Esophagus squamous epithelium (tissue), 5 donors: ENCODE results near the gene EDEM3. TPM values are rescaled to one million over a fixed set of nuclear protein-coding genes. Genes with fewer than 3 reads are reported as not detected.

Experiments
- DNase-seq: peaks from one replicate; lab custom pipeline; 2025; lab: John Stamatoyannopoulos, UW
- H3K27ac ChIP-seq, 4 donors: fragments of 200-600 bp; sonication (generic); one replicate each; pipeline ENCODE4 v1.5.1; 2016 to 2019; ENCODE audit warnings: mild to moderate bottlenecking in 1 of 4
- H3K27me3 ChIP-seq, 4 donors: fragments of 200-600 bp; sonication (generic); 1 replicate in 3 of 4; 2 replicates in 1 of 4; pipeline versions ENCODE4 v1.5.1 to v1.6.0; 2017 to 2021; ENCODE audit warnings: antibody characterized with exemption in 1 of 4
- H3K36me3 ChIP-seq, 3 donors: fragments of 200-600 bp; sonication (generic); one replicate each; pipeline ENCODE4 v1.5.1; 2016 to 2019
- H3K4me1 ChIP-seq, 3 donors: fragments of 200-600 bp; sonication (generic); one replicate each; pipeline ENCODE4 v1.5.1; 2017 to 2019
- H3K4me3 ChIP-seq, 4 donors: fragments of 200-600 bp; sonication (generic); 1 replicate in 3 of 4; 2 replicates in 1 of 4; pipeline ENCODE4 v1.5.1; 2016 to 2019; ENCODE audit warnings: mild to moderate bottlenecking in 2 of 4, moderate library complexity in 1 of 4
- H3K9me3 ChIP-seq, 3 donors: fragments of 200-600 bp; sonication (generic); one replicate each; pipeline ENCODE4 v1.5.1; 2016 to 2019
- CTCF ChIP-seq, 6 experiments: fragments of 450-650 bp in 4 of 6; fragments of 200-600 bp in 2 of 6; sonication (generic) in 2 of 6; IDR thresholded peaks; one replicate each; pipeline ENCODE4 v1.5.1; 2016 to 2019; ENCODE audit warnings: antibody characterized with exemption in 6 of 6, mild to moderate bottlenecking in 4 of 6, moderate library complexity in 4 of 6
- POLR2A ChIP-seq, 4 donors: fragments of 450-650 bp; IDR thresholded peaks; one replicate each; pipeline ENCODE4 v1.6.1; 2017; ENCODE audit warnings: antibody characterized with exemption in 4 of 4, mild to moderate bottlenecking in 4 of 4, moderate library complexity in 3 of 4
- WGBS, 2 donors: methylation state at CpG; one replicate each; pipeline ENCODE4 v1.1.5; 2018; 5-methylcytosine and 5-hydroxymethylcytosine counted together
- intact Hi-C: fragments of 100-400 bp; cut with DNase I; formaldehyde crosslinking; loops from one replicate; pipeline ENCODE4 v1.15.0; 2022
- total RNA-seq, 4 donors: library from RNA; depleted of rRNA; stranded (reverse); fragments of >200 nt; gene quantifications; one replicate each; pipeline ENCODE4 v1.1.0, GENCODE V29; 2016
- donor health status: DM: yes; HTN: yes; CAD: no.

The EDEM3 gene
- total RNA-seq, 4 donors from 2014 or later = 13.4 to 22.6 (median 20.9) TPM

GRCh38 chr1:184801503-184801902, 46.8 kb upstream of the EDEM3 start:
- DNase-seq = no peak
- no peaks in the 10 kb centered on the region for H3K27me3 ChIP-seq
- intact Hi-C loops = loop anchor here (10.0 kb wide), 1 partner anchor 863 kb away; no protein-coding TSS in a partner anchor
- H3K27ac ChIP-seq = no peak overlapping the region
- H3K4me3 ChIP-seq = no peak overlapping the region
- peaks cover 0 to 47% (median 15%) of the 10 kb centered on the region in 3 donors for H3K4me1 ChIP-seq
- H3K9me3 ChIP-seq = no peaks in the 10 kb centered on the region
- peaks cover 0 to 48% (median 6%) of the 10 kb centered on the region in 3 donors for H3K36me3 ChIP-seq
- TF ChIP-seq CTCF (IDR thresholded peaks at IDR 0.05) (no peak), POLR2A (IDR thresholded peaks at IDR 0.05) (no peak)
- 55 to 58% methylated on average over 1 of the region's 1 CpG for WGBS, 2 donors

- H3K36me3 ChIP-seq = peaks cover 0 to 54% (median 6%) of the 10 kb centered on the region in 3 donors
- H3K27ac ChIP-seq = no peak overlapping the region
- H3K27me3 ChIP-seq = no peaks in the 10 kb centered on the region
- no peak for DNase-seq
- 90 to 100% methylated on average over 3 of the region's 3 CpGs for WGBS, 2 donors
- intact Hi-C loops = loop anchor here (10.0 kb wide), 1 partner anchor 864 kb away; no protein-coding TSS in a partner anchor
- TF ChIP-seq CTCF (IDR thresholded peaks at IDR 0.05) (no peak), POLR2A (IDR thresholded peaks at IDR 0.05) (no peak)
- H3K4me3 ChIP-seq = no peak overlapping the region
- no peaks in the 10 kb centered on the region for H3K9me3 ChIP-seq
- peaks cover 0 to 41% (median 11%) of the 10 kb centered on the region in 3 donors for H3K4me1 ChIP-seq
These were observed 46.2 kb upstream of the EDEM3 start for GRCh38 chr1:184800876-184801275.

GRCh38 chr1:184793967-184794366, 39.3 kb upstream of the EDEM3 start:
- no peak for DNase-seq
- no peak for TF ChIP-seq CTCF (IDR thresholded peaks at IDR 0.05)
- no peak for TF ChIP-seq POLR2A (IDR thresholded peaks at IDR 0.05)
- H3K27ac ChIP-seq = no peak overlapping the region
- H3K4me1 ChIP-seq = peaks cover 3 to 21% (median 15%) of the 10 kb centered on the region in 3 donors
- WGBS, 2 donors = 36 to 67% methylated on average over 3 of the region's 3 CpGs
- no peak overlapping the region for H3K4me3 ChIP-seq
- peaks cover 0 to 46% (median 0%) of the 10 kb centered on the region in 3 donors for H3K36me3 ChIP-seq
- intact Hi-C loops = no loop called here
- no peaks in the 10 kb centered on the region for H3K9me3 ChIP-seq
- H3K27me3 ChIP-seq = no peaks in the 10 kb centered on the region

- no peak for DNase-seq
- Histone ChIP-seq H3K36me3 (peaks cover 0 to 37% (median 0%) of the 10 kb centered on the region in 3 donors), H3K27ac (peak overlapping the region in 3 of 4 donors; percentile 3 to 87 (median 77)), H3K27me3 (no peaks in the 10 kb centered on the region), H3K4me3 (no peak overlapping the region), H3K4me1 (peaks cover 3 to 21% (median 15%) of the 10 kb centered on the region in 3 donors), H3K9me3 (no peaks in the 10 kb centered on the region)
- WGBS, 2 donors = 34% methylated on average over 5 of the region's 5 CpGs; no CpG with 5 or more reads in 1 of the 2 donors
- TF ChIP-seq POLR2A (IDR thresholded peaks at IDR 0.05) (no peak), CTCF (IDR thresholded peaks at IDR 0.05) (no peak)
- intact Hi-C loops = no loop called here
These were observed 37.9 kb upstream of the EDEM3 start for GRCh38 chr1:184792450-184792969.

- 74 to 87% methylated on average over 2 of the region's 2 CpGs for WGBS, 2 donors
- no peak overlapping the region for H3K4me3 ChIP-seq
- H3K4me1 ChIP-seq = peaks cover 3 to 21% (median 15%) of the 10 kb centered on the region in 3 donors
- H3K36me3 ChIP-seq = peaks cover 0 to 27% (median 0%) of the 10 kb centered on the region in 3 donors
- no peaks in the 10 kb centered on the region for H3K9me3 ChIP-seq
- H3K27me3 ChIP-seq = no peaks in the 10 kb centered on the region
- intact Hi-C loops = no loop called here
- DNase-seq = no peak
- no peak for TF ChIP-seq CTCF (IDR thresholded peaks at IDR 0.05)
- TF ChIP-seq POLR2A (IDR thresholded peaks at IDR 0.05) = no peak
- H3K27ac ChIP-seq = no peak overlapping the region
These were observed 36.9 kb upstream of the EDEM3 start for GRCh38 chr1:184791550-184791900.
